Right atrium auricular region (tissue), 2 donors: Measurements from ENCODE around the gene TUBB2A. TPM values are rescaled to one million over a fixed set of nuclear protein-coding genes. Genes with fewer than 3 reads are reported as not detected.
"Not testable (repeated sequence)": the region's sequence is repeated elsewhere in the genome, so short reads cannot be mapped to it uniquely, and the experiment has no call there.

Experiments used
- DNase-seq: peaks from one replicate; pipeline ENCODE4 v3.0.0-alpha.2; 2019; ENCODE audit warnings: low spot score
- H3K27ac ChIP-seq, 2 donors: fragments of 200-600 bp; sonication (generic); 1 replicate in 1 of 2; 2 replicates in 1 of 2; pipeline ENCODE4 v1.5.1; 2016 to 2019
- H3K27me3 ChIP-seq, 2 donors: fragments of 200-600 bp; sonication (generic); one replicate each; pipeline versions ENCODE4 v1.5.1 to v1.6.0; 2017 to 2019
- H3K36me3 ChIP-seq: fragments of 200-600 bp; sonication (generic); one replicate; pipeline ENCODE4 v1.5.1; 2016
- H3K4me1 ChIP-seq, 2 donors: fragments of 200-600 bp; sonication (generic); one replicate each; pipeline versions ENCODE4 v1.5.1 to v1.6.0; 2017 to 2019
- H3K4me3 ChIP-seq, 2 donors: fragments of 200-600 bp; sonication (generic); 1 replicate in 1 of 2; 2 replicates in 1 of 2; pipeline ENCODE4 v1.5.1; 2017 to 2019; ENCODE audit warnings: mild to moderate bottlenecking in 1 of 2, moderate library complexity in 1 of 2
- H3K9me3 ChIP-seq, 2 donors: fragments of 200-600 bp; sonication (generic); one replicate each; pipeline ENCODE4 v1.5.1; 2019
- CTCF ChIP-seq, 2 donors: fragments of 200-600 bp; sonication (generic); IDR thresholded peaks; one replicate each; pipeline ENCODE4 v1.5.1; 2019; ENCODE audit warnings: antibody characterized with exemption in 2 of 2
- total RNA-seq, 2 donors: library from RNA; depleted of rRNA; stranded (reverse); fragments of >200 nt; gene quantifications; one replicate each; pipeline ENCODE4 v1.1.0, GENCODE V29; 2016

The TUBB2A gene
- total RNA-seq, 2 donors from 2014 or later, result 33.8 to 42.2 TPM

- H3K27ac ChIP-seq, result no peak overlapping the region
- TF ChIP-seq CTCF (IDR thresholded peaks at IDR 0.05), result no peak
- H3K9me3 ChIP-seq, result no peaks in the 10 kb centered on the region
- no peak overlapping the region for H3K4me3 ChIP-seq
- H3K27me3 ChIP-seq, result no peaks in the 10 kb centered on the region
- no peak for DNase-seq
- H3K36me3 ChIP-seq, result no peaks in the 10 kb centered on the region
- H3K4me1 ChIP-seq, result no peaks in the 10 kb centered on the region
These were observed 18.5 kb upstream of the TUBB2A start for GRCh38 chr6:3175715-3176402.

- not testable (repeated sequence) for DNase-seq, H3K9me3 ChIP-seq, H3K4me3 ChIP-seq, H3K27ac ChIP-seq, H3K36me3 ChIP-seq, H3K27me3 ChIP-seq, H3K4me1 ChIP-seq
These were observed 16.3 kb upstream of the TUBB2A start for GRCh38 chr6:3173636-3174089.

GRCh38 chr6:3172789-3173188 lies 15.4 kb upstream of the TUBB2A start:
- H3K36me3 ChIP-seq, DNase-seq, H3K27ac ChIP-seq, H3K27me3 ChIP-seq, H3K4me3 ChIP-seq, H3K9me3 ChIP-seq, H3K4me1 ChIP-seq: not testable (repeated sequence)

GRCh38 chr6:3171313-3172175 lies 14.2 kb upstream of the TUBB2A start:
- H3K9me3 ChIP-seq, H3K4me1 ChIP-seq, H3K4me3 ChIP-seq, H3K27ac ChIP-seq, H3K27me3 ChIP-seq, DNase-seq, H3K36me3 ChIP-seq: not testable (repeated sequence)

- not testable (repeated sequence) for H3K36me3 ChIP-seq, H3K4me1 ChIP-seq, H3K4me3 ChIP-seq, H3K27me3 ChIP-seq, H3K9me3 ChIP-seq, DNase-seq, H3K27ac ChIP-seq
These were observed 13.3 kb upstream of the TUBB2A start for GRCh38 chr6:3170676-3171075.

- not testable (repeated sequence) for DNase-seq, H3K4me3 ChIP-seq, H3K4me1 ChIP-seq, H3K27me3 ChIP-seq, H3K36me3 ChIP-seq, H3K27ac ChIP-seq, H3K9me3 ChIP-seq
These were observed 10.7 kb upstream of the TUBB2A start for GRCh38 chr6:3168046-3168445.

GRCh38 chr6:3166535-3167225 lies 9.3 kb upstream of the TUBB2A start:
- not testable (repeated sequence) for H3K4me3 ChIP-seq, H3K36me3 ChIP-seq, H3K27me3 ChIP-seq, H3K4me1 ChIP-seq, H3K9me3 ChIP-seq, H3K27ac ChIP-seq, DNase-seq

GRCh38 chr6:3165631-3166534 lies 8.5 kb upstream of the TUBB2A start:
- Histone ChIP-seq H3K9me3 (no peaks in the 10 kb centered on the region), H3K27me3 (no peaks in the 10 kb centered on the region), H3K4me1 (peaks cover 0 to 5% of the 10 kb centered on the region in 2 donors), H3K27ac (peak overlapping the region in 1 of 2 donors; percentile 53), H3K4me3 (no peak overlapping the region), H3K36me3 (no peaks in the 10 kb centered on the region)
- TF ChIP-seq CTCF (IDR thresholded peaks at IDR 0.05), result no peak
- no peak for DNase-seq
